HEK293T (cell line): ENCODE measurements around the gene FREM3.

ENCODE experiments used
- ARNT ChIP-seq: fragments of 450-650 bp; IDR thresholded peaks from 2 replicates; pipeline ENCODE4 v1.6.1; 2017; ENCODE audit warnings: mild to moderate bottlenecking
- BHLHE40 ChIP-seq: fragments of 450-650 bp; IDR thresholded peaks from 2 replicates; pipeline ENCODE4 v1.6.1; 2016; ENCODE audit warnings: mild to moderate bottlenecking, moderate library complexity, borderline replicate concordance
- ELF4 ChIP-seq: fragments of 450-650 bp; IDR thresholded peaks from 2 replicates; pipeline ENCODE4 v1.6.1; 2017; ENCODE audit warnings: antibody characterized with exemption
- FOXK2 ChIP-seq: fragments of 450-650 bp; IDR thresholded peaks from 2 replicates; pipeline ENCODE4 v1.6.1; 2016; ENCODE audit warnings: mild to moderate bottlenecking
- L3MBTL2 ChIP-seq: fragments of 450-650 bp; conservative IDR thresholded peaks from 2 replicates; pipeline ENCODE4 v1.6.1; 2016; ENCODE audit warnings: mild to moderate bottlenecking
- PKNOX1 ChIP-seq: fragments of 450-650 bp; IDR thresholded peaks from 2 replicates; pipeline ENCODE4 v1.6.1; 2016
- SP1 ChIP-seq: fragments of 450-650 bp; IDR thresholded peaks from 2 replicates; pipeline ENCODE4 v1.6.1; 2017
- TARDBP ChIP-seq: fragments of 450-650 bp; IDR thresholded peaks from 2 replicates; pipeline ENCODE4 v1.6.1; 2016

DNA sequence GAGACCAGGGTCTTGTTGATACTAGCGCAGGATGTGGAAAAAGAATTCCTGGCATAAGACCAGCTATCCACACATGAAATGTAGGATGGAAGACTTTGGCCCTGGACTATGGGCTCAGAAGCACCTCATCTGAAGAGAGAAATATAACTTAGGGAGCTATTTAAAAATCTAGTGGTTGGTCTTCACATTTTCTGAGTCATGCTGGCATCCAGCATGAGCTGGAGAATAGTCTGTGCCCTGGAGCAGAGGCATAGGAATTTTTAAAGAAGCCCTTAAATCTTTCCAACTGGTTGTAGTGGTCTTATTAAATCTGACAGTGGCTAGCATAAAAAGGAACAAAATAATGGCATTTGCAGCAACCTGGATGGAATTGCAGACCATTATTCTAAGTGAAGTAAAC, 100.6 kb downstream of the FREM3 start:
- TF ChIP-seq ARNT: no peak
- TF ChIP-seq PKNOX1: no peak
- no peak for TF ChIP-seq FOXK2
- no peak for TF ChIP-seq ELF4
- no peak for TF ChIP-seq TARDBP
- TF ChIP-seq SP1: no peak
- TF ChIP-seq BHLHE40: no peak
- no peak for TF ChIP-seq L3MBTL2
